Measurements from ENCODE around the gene PIM1. TPM values are rescaled to one million over a fixed set of nuclear protein-coding genes. Genes with fewer than 3 reads are reported as not detected.
"Not testable (repeated sequence)": the region's sequence is repeated elsewhere in the genome, so short reads cannot be mapped to it uniquely, and the experiment has no call there.

Gene PIM1
- total RNA-seq, result 100 to 1,000 TPM; 246 to 403 TPM

- Mint-ChIP-seq H3K4me3 (peak within 1 kb of the TSS; percentile 98), H3K27ac (peak within 1 kb of the TSS; percentile 99), H3K4me1 (peaks cover 26% of the 10 kb centered on the region), H3K36me3 (ENCODE audit: low read depth) (peaks cover 53% of the 10 kb centered on the region), H3K9me3 (no peaks in the 10 kb centered on the region), H3K27me3 (no peaks in the 10 kb centered on the region)
- ATAC-seq (replicated peaks), result peak; percentile 78
Observed at GRCh38 chr6:37169496-37170272, at the start of gene PIM1. TSS of gene PIM1 (plus strand) at chr6:37170152. CDS start at chr6:37170576, 424 bp downstream.

GRCh38 chr6:37121556-37121955 lies 48.4 kb upstream of the PIM1 start:
- Mint-ChIP-seq H3K9me3 (no peaks in the 10 kb centered on the region), H3K4me3 (no peak overlapping the region), H3K27me3 (no peaks in the 10 kb centered on the region), H3K27ac (no peak overlapping the region), H3K4me1 (peaks cover 9% of the 10 kb centered on the region), H3K36me3 (ENCODE audit: low read depth) (no peaks in the 10 kb centered on the region)
- no peak for ATAC-seq (replicated peaks)

GRCh38 chr6:37122861-37123260 lies 47.1 kb upstream of the PIM1 start:
- H3K4me1 Mint-ChIP-seq, result peaks cover 5% of the 10 kb centered on the region
- H3K36me3 Mint-ChIP-seq (ENCODE audit: low read depth), result no peaks in the 10 kb centered on the region
- H3K27ac Mint-ChIP-seq, result no peak overlapping the region
- no peaks in the 10 kb centered on the region for H3K27me3 Mint-ChIP-seq
- ATAC-seq (replicated peaks), result no peak
- H3K9me3 Mint-ChIP-seq, result no peaks in the 10 kb centered on the region
- no peak overlapping the region for H3K4me3 Mint-ChIP-seq

- no peaks in the 10 kb centered on the region for H3K36me3 Mint-ChIP-seq (ENCODE audit: low read depth)
- no peaks in the 10 kb centered on the region for H3K27me3 Mint-ChIP-seq
- H3K4me3 Mint-ChIP-seq, result no peak overlapping the region
- ATAC-seq (replicated peaks), result no peak
- H3K9me3 Mint-ChIP-seq, result no peaks in the 10 kb centered on the region
- H3K27ac Mint-ChIP-seq, result no peak overlapping the region
- H3K4me1 Mint-ChIP-seq, result peaks cover 4% of the 10 kb centered on the region
Observed at GRCh38 chr6:37123957-37124729, 45.8 kb upstream of the PIM1 start.

- H3K27ac Mint-ChIP-seq, result no peak overlapping the region
- ATAC-seq (replicated peaks), result no peak
- H3K27me3 Mint-ChIP-seq, result no peaks in the 10 kb centered on the region
- peaks cover 12% of the 10 kb centered on the region for H3K4me1 Mint-ChIP-seq
- no peaks in the 10 kb centered on the region for H3K36me3 Mint-ChIP-seq (ENCODE audit: low read depth)
- no peaks in the 10 kb centered on the region for H3K9me3 Mint-ChIP-seq
- H3K4me3 Mint-ChIP-seq, result no peak overlapping the region
Observed at GRCh38 chr6:37125774-37126492, 44.0 kb upstream of the PIM1 start.

GRCh38 chr6:37126493-37126958 lies 43.4 kb upstream of the PIM1 start:
- Mint-ChIP-seq H3K4me1 (peaks cover 12% of the 10 kb centered on the region), H3K27me3 (no peaks in the 10 kb centered on the region), H3K9me3 (no peaks in the 10 kb centered on the region), H3K36me3 (ENCODE audit: low read depth) (no peaks in the 10 kb centered on the region), H3K27ac (no peak overlapping the region), H3K4me3 (no peak overlapping the region)
- no peak for ATAC-seq (replicated peaks)

- Mint-ChIP-seq H3K9me3 (no peaks in the 10 kb centered on the region), H3K4me1 (peaks cover 12% of the 10 kb centered on the region), H3K36me3 (ENCODE audit: low read depth) (no peaks in the 10 kb centered on the region), H3K4me3 (no peak overlapping the region), H3K27ac (no peak overlapping the region), H3K27me3 (no peaks in the 10 kb centered on the region)
- ATAC-seq (replicated peaks), result no peak
Observed at GRCh38 chr6:37126961-37127616, 42.9 kb upstream of the PIM1 start.

GRCh38 chr6:37127961-37128862 lies 41.7 kb upstream of the PIM1 start:
- H3K4me1 Mint-ChIP-seq, result peaks cover 12% of the 10 kb centered on the region
- peak overlapping the region; percentile 65 for H3K27ac Mint-ChIP-seq

GRCh38 chr6:37128863-37129443 lies 41.0 kb upstream of the PIM1 start:
- H3K36me3 Mint-ChIP-seq (ENCODE audit: low read depth); H3K4me3 Mint-ChIP-seq; H3K27ac Mint-ChIP-seq; H3K27me3 Mint-ChIP-seq; H3K9me3 Mint-ChIP-seq; ATAC-seq (replicated peaks): not testable (repeated sequence)
- H3K4me1 Mint-ChIP-seq, result peaks cover 12% of the 10 kb centered on the region

More at GRCh38 chr6:37127961-37128862, 41.7 kb upstream of the PIM1 start:
- no peak for ATAC-seq (replicated peaks)
- no peaks in the 10 kb centered on the region for H3K27me3 Mint-ChIP-seq
- no peaks in the 10 kb centered on the region for H3K36me3 Mint-ChIP-seq (ENCODE audit: low read depth)
- H3K9me3 Mint-ChIP-seq, result no peaks in the 10 kb centered on the region
- H3K4me3 Mint-ChIP-seq, result no peak overlapping the region

GRCh38 chr6:37129566-37129965 lies 40.4 kb upstream of the PIM1 start:
- no peaks in the 10 kb centered on the region for H3K27me3 Mint-ChIP-seq
- no peak overlapping the region for H3K4me3 Mint-ChIP-seq
- peaks cover 18% of the 10 kb centered on the region for H3K4me1 Mint-ChIP-seq
- ATAC-seq (replicated peaks), result no peak
- no peaks in the 10 kb centered on the region for H3K9me3 Mint-ChIP-seq
- H3K36me3 Mint-ChIP-seq (ENCODE audit: low read depth), result no peaks in the 10 kb centered on the region
- peak overlapping the region; percentile 33 for H3K27ac Mint-ChIP-seq

GRCh38 chr6:37130704-37131103 lies 39.2 kb upstream of the PIM1 start:
- no peaks in the 10 kb centered on the region for H3K27me3 Mint-ChIP-seq
- no peaks in the 10 kb centered on the region for H3K36me3 Mint-ChIP-seq (ENCODE audit: low read depth)
- H3K4me3 Mint-ChIP-seq, result peak overlapping the region; percentile 31
- ATAC-seq (replicated peaks), result no peak
- H3K4me1 Mint-ChIP-seq, result peaks cover 23% of the 10 kb centered on the region
- H3K27ac Mint-ChIP-seq, result peak overlapping the region; percentile 76
- no peaks in the 10 kb centered on the region for H3K9me3 Mint-ChIP-seq

GRCh38 chr6:37131104-37131959 lies 38.6 kb upstream of the PIM1 start:
- Mint-ChIP-seq H3K27me3 (no peaks in the 10 kb centered on the region), H3K4me3 (peak overlapping the region; percentile 31), H3K36me3 (ENCODE audit: low read depth) (no peaks in the 10 kb centered on the region), H3K27ac (peak overlapping the region; percentile 76), H3K4me1 (peaks cover 23% of the 10 kb centered on the region), H3K9me3 (no peaks in the 10 kb centered on the region)
- no peak for ATAC-seq (replicated peaks)

All from activated T-helper 17 cell treated with anti-CD3 and anti-CD28 coated beads, Interleukin-2, amount 50 U/mL, for 72 hours (primary cell).